Neural cell (in vitro differentiated cells): ENCODE results near the gene PPP1CB. TPM values are rescaled to one million over a fixed set of nuclear protein-coding genes. Genes with fewer than 3 reads are reported as not detected.

Source experiments
- H2AFZ ChIP-seq: fragments of 200-600, 300-800 bp; sonication (generic), shearing (Covaris generic); 2 replicates; pipeline ENCODE4 v1.6.0; 2014; ENCODE audit warnings: low read depth, mild to moderate bottlenecking, antibody characterized with exemption, low read length, moderate library complexity
- H3F3A ChIP-seq: fragments of 200-600 bp; shearing (Covaris generic); 2 replicates; pipeline ENCODE4 v1.6.1; 2016; ENCODE audit warnings: mild to moderate bottlenecking, moderate library complexity, mixed read lengths, antibody characterized with exemption, low read length; ENCODE audit not compliant: insufficient read depth, poor library complexity, severe bottlenecking
- H3K27ac ChIP-seq: fragments of 200-600, 300-800 bp; sonication (generic), shearing (Covaris generic); 2 replicates; pipeline ENCODE4 v1.5.1; 2014; ENCODE audit warnings: mild to moderate bottlenecking, low read length, moderate library complexity
- H3K27me3 ChIP-seq: fragments of 300-800, 200-600 bp; sonication (generic), shearing (Covaris generic); 2 replicates; pipeline ENCODE4 v1.6.0; 2014; ENCODE audit warnings: mild to moderate bottlenecking, low read depth, low read length, moderate library complexity; ENCODE audit not compliant: insufficient read depth
- H3K36me3 ChIP-seq: fragments of 300-800, 200-600 bp; sonication (generic), shearing (Covaris generic); 2 replicates; pipeline ENCODE4 v1.5.1; 2014; ENCODE audit warnings: mild to moderate bottlenecking, antibody characterized with exemption, low read length, moderate library complexity; ENCODE audit not compliant: insufficient read depth
- H3K4me2 ChIP-seq: fragments of 300-800, 200-600 bp; sonication (generic), shearing (Covaris generic); 2 replicates; pipeline ENCODE4 v1.6.0; 2014; ENCODE audit warnings: mild to moderate bottlenecking, low read length
- H3K4me3 ChIP-seq: fragments of 300-800, 200-600 bp; sonication (generic), shearing (Covaris generic); 2 replicates; pipeline ENCODE4 v1.5.1; 2014; ENCODE audit warnings: mild to moderate bottlenecking, low read length, moderate library complexity
- H3K79me2 ChIP-seq: fragments of 200-600 bp; shearing (Covaris generic); replicated peaks from 2 replicates; pipeline ENCODE4 v1.6.0; 2014; ENCODE audit warnings: mild to moderate bottlenecking, low read length, moderate library complexity; ENCODE audit not compliant: insufficient read depth
- H3K9ac ChIP-seq: fragments of 300-800, 200-600 bp; sonication (generic), shearing (Covaris generic); 2 replicates; pipeline ENCODE4 v1.6.1; 2016; ENCODE audit warnings: mild to moderate bottlenecking, low read length, mixed read lengths
- H3K9me2 ChIP-seq: fragments of 200-600 bp; shearing (Covaris generic); 2 replicates; pipeline ENCODE4 v1.6.1; 2016; ENCODE audit warnings: mild to moderate bottlenecking, low read length, mixed read lengths; ENCODE audit not compliant: insufficient read depth
- H3K9me3 ChIP-seq: fragments of 200-600, 300-800 bp; sonication (generic), shearing (Covaris generic); 2 replicates; pipeline ENCODE4 v1.6.1; 2016; ENCODE audit warnings: mild to moderate bottlenecking, mixed run types, low read length, moderate library complexity, mixed read lengths
- H4K20me1 ChIP-seq: fragments of 200-600 bp; shearing (Covaris generic); 2 replicates; pipeline ENCODE4 v1.6.1; 2016; ENCODE audit warnings: mild to moderate bottlenecking, mixed run types; ENCODE audit not compliant: insufficient read depth
- EP300 ChIP-seq: fragments of 450-650 bp; conservative IDR thresholded peaks from 2 replicates; pipeline ENCODE4 v1.6.1; 2014; ENCODE audit warnings: antibody characterized with exemption, mild to moderate bottlenecking, moderate library complexity; ENCODE audit not compliant: poor library complexity, severe bottlenecking
- EZH2 ChIP-seq: fragments of 200-600, 300-800 bp; shearing (Covaris generic), sonication (generic); IDR thresholded peaks from 2 replicates; pipeline ENCODE4 v1.6.1; 2014; ENCODE audit warnings: antibody characterized with exemption, low read length, borderline replicate concordance, mild to moderate bottlenecking; ENCODE audit not compliant: insufficient read depth, poor library complexity, severe bottlenecking
- MXI1 ChIP-seq: fragments of 450-650 bp; conservative IDR thresholded peaks from 2 replicates; pipeline ENCODE4 v1.6.1; 2014; ENCODE audit warnings: antibody characterized with exemption, mild to moderate bottlenecking; ENCODE audit not compliant: poor library complexity, severe bottlenecking
- POLR2AphosphoS5 ChIP-seq: IDR thresholded peaks from 2 replicates; pipeline ENCODE4 v1.6.1; 2012
- RAD21 ChIP-seq: fragments of 450-650 bp; conservative IDR thresholded peaks from 2 replicates; pipeline ENCODE4 v1.6.1; 2014; ENCODE audit warnings: antibody characterized with exemption, mild to moderate bottlenecking, moderate library complexity
- SMC3 ChIP-seq: fragments of 450-650 bp; conservative IDR thresholded peaks from 2 replicates; pipeline ENCODE4 v1.6.1; 2014; ENCODE audit warnings: antibody characterized with exemption, mild to moderate bottlenecking, moderate library complexity; ENCODE audit not compliant: poor library complexity
- TAF1 ChIP-seq: IDR thresholded peaks from 2 replicates; pipeline ENCODE4 v1.6.1; 2012; ENCODE audit warnings: low read depth
- polyA plus RNA-seq: library from polyadenylated mRNA; depleted of rRNA; stranded (reverse); fragments of >200 nt; gene quantifications from 2 replicates; pipeline ENCODE4 v1.2.3, GENCODE V29; 2014
- TF ChIP-seq, protein P1 (sequence below): fragments of 450-650 bp; IDR thresholded peaks from 2 replicates; pipeline ENCODE4 v1.5.1; 2014; ENCODE audit warnings: antibody characterized with exemption, mild to moderate bottlenecking, moderate library complexity; ENCODE audit not compliant: poor library complexity, severe bottlenecking
- TF ChIP-seq, protein P2 (sequence below): IDR thresholded peaks from 2 replicates; pipeline ENCODE4 v1.6.1; 2012; ENCODE audit warnings: borderline replicate concordance

Gene PPP1CB
- polyA plus RNA-seq, 1 donor from 2014 or later, result 239 TPM

DNA sequence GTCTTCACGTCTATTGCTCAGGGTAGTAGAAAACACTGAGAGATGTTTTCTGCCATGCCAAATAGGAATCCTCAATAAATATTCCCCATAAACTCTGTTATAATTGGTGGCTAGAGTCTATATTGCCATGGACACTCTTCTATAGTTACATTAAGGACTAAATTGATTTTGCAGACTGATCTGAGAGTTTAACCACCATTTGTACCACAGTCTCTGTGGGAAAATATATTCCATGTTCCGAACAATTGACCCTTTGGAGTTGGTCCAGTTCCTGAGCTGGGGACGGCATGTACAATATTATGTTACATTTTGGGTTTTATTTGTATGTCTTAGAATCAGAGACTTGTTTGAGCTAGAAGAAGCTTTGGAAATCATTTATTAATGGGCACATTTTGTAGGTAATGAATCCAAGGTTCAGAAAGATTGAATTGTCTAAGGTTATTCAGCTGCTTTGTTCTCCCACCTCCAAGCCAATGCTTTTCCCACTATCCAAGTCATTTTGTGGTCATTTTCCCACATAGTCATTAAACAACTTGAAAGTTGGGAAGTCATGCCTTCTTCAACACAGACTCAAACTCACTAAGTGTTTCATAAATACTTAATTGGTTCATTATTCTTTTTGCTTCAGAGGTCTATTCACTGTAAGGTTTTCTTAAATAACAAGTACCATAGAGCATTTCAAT lies 5.1 kb upstream of the PPP1CB start:
- Histone ChIP-seq H3K36me3 (no peaks in the 10 kb centered on the region), H2AFZ (no peak overlapping the region), H3K79me2 (no peaks in the 10 kb centered on the region), H3F3A (no peaks in the 10 kb centered on the region), H3K9ac (no peak overlapping the region), H3K9me2 (no peaks in the 10 kb centered on the region), H4K20me1 (no peaks in the 10 kb centered on the region), H3K27me3 (no peaks in the 10 kb centered on the region), H3K4me2 (no peak overlapping the region), H3K4me3 (no peak overlapping the region), H3K27ac (no peak overlapping the region), H3K9me3 (no peaks in the 10 kb centered on the region)
- TF ChIP-seq, protein P1, sequence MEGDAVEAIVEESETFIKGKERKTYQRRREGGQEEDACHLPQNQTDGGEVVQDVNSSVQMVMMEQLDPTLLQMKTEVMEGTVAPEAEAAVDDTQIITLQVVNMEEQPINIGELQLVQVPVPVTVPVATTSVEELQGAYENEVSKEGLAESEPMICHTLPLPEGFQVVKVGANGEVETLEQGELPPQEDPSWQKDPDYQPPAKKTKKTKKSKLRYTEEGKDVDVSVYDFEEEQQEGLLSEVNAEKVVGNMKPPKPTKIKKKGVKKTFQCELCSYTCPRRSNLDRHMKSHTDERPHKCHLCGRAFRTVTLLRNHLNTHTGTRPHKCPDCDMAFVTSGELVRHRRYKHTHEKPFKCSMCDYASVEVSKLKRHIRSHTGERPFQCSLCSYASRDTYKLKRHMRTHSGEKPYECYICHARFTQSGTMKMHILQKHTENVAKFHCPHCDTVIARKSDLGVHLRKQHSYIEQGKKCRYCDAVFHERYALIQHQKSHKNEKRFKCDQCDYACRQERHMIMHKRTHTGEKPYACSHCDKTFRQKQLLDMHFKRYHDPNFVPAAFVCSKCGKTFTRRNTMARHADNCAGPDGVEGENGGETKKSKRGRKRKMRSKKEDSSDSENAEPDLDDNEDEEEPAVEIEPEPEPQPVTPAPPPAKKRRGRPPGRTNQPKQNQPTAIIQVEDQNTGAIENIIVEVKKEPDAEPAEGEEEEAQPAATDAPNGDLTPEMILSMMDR, result no peak
- TF ChIP-seq EZH2 (no peak), SMC3 (no peak), MXI1 (no peak), TAF1 (no peak), RAD21 (no peak), POLR2AphosphoS5 (no peak), EP300 (no peak)
- TF ChIP-seq, protein P2, sequence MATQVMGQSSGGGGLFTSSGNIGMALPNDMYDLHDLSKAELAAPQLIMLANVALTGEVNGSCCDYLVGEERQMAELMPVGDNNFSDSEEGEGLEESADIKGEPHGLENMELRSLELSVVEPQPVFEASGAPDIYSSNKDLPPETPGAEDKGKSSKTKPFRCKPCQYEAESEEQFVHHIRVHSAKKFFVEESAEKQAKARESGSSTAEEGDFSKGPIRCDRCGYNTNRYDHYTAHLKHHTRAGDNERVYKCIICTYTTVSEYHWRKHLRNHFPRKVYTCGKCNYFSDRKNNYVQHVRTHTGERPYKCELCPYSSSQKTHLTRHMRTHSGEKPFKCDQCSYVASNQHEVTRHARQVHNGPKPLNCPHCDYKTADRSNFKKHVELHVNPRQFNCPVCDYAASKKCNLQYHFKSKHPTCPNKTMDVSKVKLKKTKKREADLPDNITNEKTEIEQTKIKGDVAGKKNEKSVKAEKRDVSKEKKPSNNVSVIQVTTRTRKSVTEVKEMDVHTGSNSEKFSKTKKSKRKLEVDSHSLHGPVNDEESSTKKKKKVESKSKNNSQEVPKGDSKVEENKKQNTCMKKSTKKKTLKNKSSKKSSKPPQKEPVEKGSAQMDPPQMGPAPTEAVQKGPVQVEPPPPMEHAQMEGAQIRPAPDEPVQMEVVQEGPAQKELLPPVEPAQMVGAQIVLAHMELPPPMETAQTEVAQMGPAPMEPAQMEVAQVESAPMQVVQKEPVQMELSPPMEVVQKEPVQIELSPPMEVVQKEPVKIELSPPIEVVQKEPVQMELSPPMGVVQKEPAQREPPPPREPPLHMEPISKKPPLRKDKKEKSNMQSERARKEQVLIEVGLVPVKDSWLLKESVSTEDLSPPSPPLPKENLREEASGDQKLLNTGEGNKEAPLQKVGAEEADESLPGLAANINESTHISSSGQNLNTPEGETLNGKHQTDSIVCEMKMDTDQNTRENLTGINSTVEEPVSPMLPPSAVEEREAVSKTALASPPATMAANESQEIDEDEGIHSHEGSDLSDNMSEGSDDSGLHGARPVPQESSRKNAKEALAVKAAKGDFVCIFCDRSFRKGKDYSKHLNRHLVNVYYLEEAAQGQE, result no peak

DNA sequence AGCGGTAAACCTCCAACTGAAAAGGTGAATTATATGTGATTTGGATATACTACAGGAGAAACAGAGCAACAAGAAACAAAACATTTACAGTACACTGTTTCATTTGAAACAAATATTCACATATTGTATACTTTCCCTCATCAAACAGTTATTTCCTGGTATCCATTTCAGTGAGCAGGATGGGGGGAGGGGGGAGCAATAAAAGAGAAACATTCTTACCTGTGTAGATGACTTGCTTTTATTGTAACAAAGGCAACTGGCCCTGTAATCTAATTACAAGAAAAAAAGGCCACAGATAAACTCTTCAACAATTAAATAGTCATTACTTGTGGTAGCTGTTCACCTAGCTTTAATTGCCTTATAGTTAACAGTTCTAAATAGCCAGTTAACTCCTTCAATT lies 3.9 kb upstream of the PPP1CB start:
- H3F3A ChIP-seq, result no peaks in the 10 kb centered on the region
- no peak overlapping the region for H2AFZ ChIP-seq
- H3K4me2 ChIP-seq, result no peak overlapping the region
- no peak for TF ChIP-seq MXI1
- no peak for TF ChIP-seq TAF1
- TF ChIP-seq RAD21, result no peak
- no peak for TF ChIP-seq POLR2AphosphoS5
- TF ChIP-seq EZH2, result no peak
- TF ChIP-seq, protein P2, result no peak
- no peak for TF ChIP-seq EP300
- TF ChIP-seq, protein P1, result no peak
- no peaks in the 10 kb centered on the region for H3K9me2 ChIP-seq
- H3K9me3 ChIP-seq, result no peaks in the 10 kb centered on the region
- H4K20me1 ChIP-seq, result no peaks in the 10 kb centered on the region
- H3K9ac ChIP-seq, result no peak overlapping the region
- peaks cover 4% of the 10 kb centered on the region for H3K79me2 ChIP-seq
- no peaks in the 10 kb centered on the region for H3K27me3 ChIP-seq
- no peak overlapping the region for H3K4me3 ChIP-seq
- no peaks in the 10 kb centered on the region for H3K36me3 ChIP-seq
- H3K27ac ChIP-seq, result no peak overlapping the region
